ENCODE measurements around the gene OBP2B. TPM values are rescaled to one million over a fixed set of nuclear protein-coding genes. Genes with fewer than 3 reads are reported as not detected.

Gene OBP2B
- polyA plus RNA-seq, 2 of the 4 experiments (the other 2 are of a cell fraction): not detected

GRCh38 chr9:133169102-133169501 lies 39.9 kb downstream of the OBP2B start:
- H3K9me3 ChIP-seq: no peaks in the 10 kb centered on the region
- 90% methylated on average over 13 of the region's 13 CpGs for WGBS (ENCODE audit: missing lambda C conversion rate)
- H3K4me2 ChIP-seq: peak overlapping the region; percentile 55
- CTCF ChIA-PET: interaction anchor here (1.2 to 3.7 kb wide), 6 partner anchors 14 to 161 kb away, joined by 3 to 24 read pairs (median 6); no protein-coding TSS in a partner anchor
- DNase-seq (ENCODE audit: low read depth in 1 of 2, low spot score in 1 of 2) (no peak), ATAC-seq (peak in 1 of 2 experiments; percentile 10; a peak in 2 of 6 replicates), FAIRE-seq (no peak)
- no peak overlapping the region for H3K4me3 ChIP-seq
- TF ChIP-seq EP300 (IDR thresholded peaks at IDR 0.05): no peak
- no peak for TF ChIP-seq RFX5 (IDR thresholded peaks at IDR 0.05)
- no peak for TF ChIP-seq POLR2A (IDR thresholded peaks at IDR 0.05; ENCODE audit: low read length)
- TF ChIP-seq CHD4 (IDR thresholded peaks at IDR 0.05; ENCODE audit: borderline replicate concordance): no peak
- no peak for TF ChIP-seq FOXS1 (CRISPR knock-in tag; IDR thresholded peaks at IDR 0.05)
- TF ChIP-seq MAZ (IDR thresholded peaks at IDR 0.05; ENCODE audit: borderline replicate concordance, low read depth, low read length): no peak
- TF ChIP-seq HEYL (CRISPR knock-in tag; IDR thresholded peaks at IDR 0.05): no peak
- TF ChIP-seq RAD21 (conservative IDR thresholded peaks at IDR 0.05 in 1 of 2, IDR thresholded peaks at IDR 0.05 in 1 of 2): no peak
- TF ChIP-seq POLR2AphosphoS2 (conservative IDR thresholded peaks at IDR 0.05; ENCODE audit: low read length): no peak
- TF ChIP-seq TP53 (CRISPR knock-in tag; IDR thresholded peaks at IDR 0.05): no peak
- no peak for TF ChIP-seq GATA3 (IDR thresholded peaks at IDR 0.05; ENCODE audit: borderline replicate concordance)
- no peak for TF ChIP-seq TFCP2L1 (CRISPR knock-in tag; IDR thresholded peaks at IDR 0.05)
- TF ChIP-seq RNF2 (IDR thresholded peaks at IDR 0.05; ENCODE audit: borderline replicate concordance, low read depth): no peak
- no peak for TF ChIP-seq USF2 (IDR thresholded peaks at IDR 0.05)
- no peak for TF ChIP-seq NPAS2 (CRISPR knock-in tag; IDR thresholded peaks at IDR 0.05; ENCODE audit: borderline replicate concordance)
- TF ChIP-seq JUNB (IDR thresholded peaks at IDR 0.05): no peak
- POLR2A ChIA-PET: no interaction called here
- peak overlapping the region; percentile 31 to 46; a peak in 2 of 6 replicates for H3K27ac ChIP-seq
- peaks cover 43% of the 10 kb centered on the region for H3K4me1 ChIP-seq

DNA sequence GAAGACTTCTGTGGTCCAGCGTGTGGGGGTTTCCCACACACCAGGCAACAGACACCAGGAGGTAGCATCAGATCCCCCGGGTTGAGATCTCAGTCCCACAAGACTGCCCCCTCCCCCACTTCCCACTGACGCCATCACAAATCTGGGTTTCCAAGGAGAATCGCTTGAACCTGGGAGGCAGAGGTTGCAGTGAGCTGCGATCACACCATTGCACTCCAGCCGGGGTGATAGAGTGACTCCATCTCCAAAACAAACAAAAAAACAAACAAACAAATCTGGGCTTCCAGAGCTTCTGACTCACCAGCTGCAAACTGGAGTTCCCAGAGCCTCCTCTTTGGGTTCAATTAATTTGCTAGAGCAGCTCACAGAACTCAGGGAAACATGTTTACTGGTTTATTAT lies 40.6 kb downstream of the OBP2B start:
- peak in 1 of 2 experiments; percentile 80 for DNase-seq (ENCODE audit: low read depth in 1 of 2, low spot score in 1 of 2)
- CTCF ChIA-PET: interaction anchor here (1.2 to 3.7 kb wide), 10 partner anchors 9 to 318 kb away, joined by 3 to 24 read pairs (median 6); no protein-coding TSS in a partner anchor
- Histone ChIP-seq H3K4me1 (peaks cover 46% of the 10 kb centered on the region), H3K4me2 (peak overlapping the region; percentile 55), H3K9me3 (no peaks in the 10 kb centered on the region), H3K4me3 (no peak overlapping the region), H3K27ac (peak overlapping the region; percentile 46 to 56; a peak in 4 of 6 replicates)
- 37% methylated on average over 5 of the region's 6 CpGs for WGBS (ENCODE audit: missing lambda C conversion rate)
- no peak for TF ChIP-seq EHF (CRISPR knock-in tag; IDR thresholded peaks at IDR 0.05)
- TF ChIP-seq CBX8 (IDR thresholded peaks at IDR 0.05): no peak
- no peak for TF ChIP-seq HOXA7 (CRISPR knock-in tag; IDR thresholded peaks at IDR 0.05)
- no peak for TF ChIP-seq FOSL2 (IDR thresholded peaks at IDR 0.05)
- peak; percentile 65 for TF ChIP-seq FOSL2 (CRISPR knock-in tag; IDR thresholded peaks at IDR 0.05)
- no peak for TF ChIP-seq MAZ (IDR thresholded peaks at IDR 0.05; ENCODE audit: borderline replicate concordance, low read depth, low read length)
- TF ChIP-seq CEBPB (IDR thresholded peaks at IDR 0.05): no peak
- TF ChIP-seq GATA3 (IDR thresholded peaks at IDR 0.05; ENCODE audit: borderline replicate concordance): no peak
- no peak for FAIRE-seq
- peak; percentile 51 to 76 for ATAC-seq
- POLR2A ChIA-PET: no interaction called here

- DNase-seq (ENCODE audit: low read depth in 1 of 2, low spot score in 1 of 2) (no peak), FAIRE-seq (no peak), ATAC-seq (no peak)
- no peaks in the 10 kb centered on the region for H3K9me3 ChIP-seq
- H3K27ac ChIP-seq: peak overlapping the region; percentile 40 to 56
- WGBS (ENCODE audit: missing lambda C conversion rate): 68% methylated on average over 3 of the region's 3 CpGs
- H3K4me1 ChIP-seq: peaks cover 46% of the 10 kb centered on the region
- ChIA-PET POLR2A (interaction anchor here (0.8 kb wide), 1 partner anchor 137 kb away, joined by 3 read pairs; the partner anchor contains the start of gene GTF3C5), CTCF (interaction anchor here (1.2 to 3.7 kb wide), 9 partner anchors 9 to 319 kb away, joined by 3 to 24 read pairs (median 8); no protein-coding TSS in a partner anchor)
- peak overlapping the region; percentile 55; the same call in 2 of the 3 replicates for H3K4me2 ChIP-seq
- TF ChIP-seq HDAC2 (IDR thresholded peaks at IDR 0.05): no peak
- no peak for TF ChIP-seq HOXB13 (CRISPR knock-in tag; IDR thresholded peaks at IDR 0.05; ENCODE audit: low read depth)
- no peak for TF ChIP-seq CBX2 (IDR thresholded peaks at IDR 0.05; ENCODE audit: borderline replicate concordance, low read depth)
- no peak for TF ChIP-seq POLR2AphosphoS2 (conservative IDR thresholded peaks at IDR 0.05; ENCODE audit: low read length)
- no peak for TF ChIP-seq ZC3H11A (IDR thresholded peaks at IDR 0.05)
- TF ChIP-seq MAFK (IDR thresholded peaks at IDR 0.05; ENCODE audit: partially characterized antibody): no peak
- TF ChIP-seq NPAS2 (CRISPR knock-in tag; IDR thresholded peaks at IDR 0.05; ENCODE audit: borderline replicate concordance): no peak
- TF ChIP-seq NR3C1 (IDR thresholded peaks at IDR 0.05): no peak
- no peak overlapping the region for H3K4me3 ChIP-seq
These were observed 41.3 kb downstream of the OBP2B start for GRCh38 chr9:133167769-133168168.
